Measurements from ENCODE around the gene EYA2.

GRCh38 chr20:47179267-47179666 is 284.6 kb downstream of the EYA2 start:
- TF ChIP-seq POLR2A (IDR thresholded peaks at IDR 0.05; ENCODE audit: low read depth, low read length) (no peak), EZH2 (IDR thresholded peaks at IDR 0.05; ENCODE audit: borderline replicate concordance, low read depth, low read length, severe bottlenecking) (no peak)
- TF ChIP-seq, protein P1, sequence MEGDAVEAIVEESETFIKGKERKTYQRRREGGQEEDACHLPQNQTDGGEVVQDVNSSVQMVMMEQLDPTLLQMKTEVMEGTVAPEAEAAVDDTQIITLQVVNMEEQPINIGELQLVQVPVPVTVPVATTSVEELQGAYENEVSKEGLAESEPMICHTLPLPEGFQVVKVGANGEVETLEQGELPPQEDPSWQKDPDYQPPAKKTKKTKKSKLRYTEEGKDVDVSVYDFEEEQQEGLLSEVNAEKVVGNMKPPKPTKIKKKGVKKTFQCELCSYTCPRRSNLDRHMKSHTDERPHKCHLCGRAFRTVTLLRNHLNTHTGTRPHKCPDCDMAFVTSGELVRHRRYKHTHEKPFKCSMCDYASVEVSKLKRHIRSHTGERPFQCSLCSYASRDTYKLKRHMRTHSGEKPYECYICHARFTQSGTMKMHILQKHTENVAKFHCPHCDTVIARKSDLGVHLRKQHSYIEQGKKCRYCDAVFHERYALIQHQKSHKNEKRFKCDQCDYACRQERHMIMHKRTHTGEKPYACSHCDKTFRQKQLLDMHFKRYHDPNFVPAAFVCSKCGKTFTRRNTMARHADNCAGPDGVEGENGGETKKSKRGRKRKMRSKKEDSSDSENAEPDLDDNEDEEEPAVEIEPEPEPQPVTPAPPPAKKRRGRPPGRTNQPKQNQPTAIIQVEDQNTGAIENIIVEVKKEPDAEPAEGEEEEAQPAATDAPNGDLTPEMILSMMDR (IDR thresholded peaks at IDR 0.05; ENCODE audit: extremely low read depth in 1 of 2, insufficient read depth in 1 of 2, low read depth in 1 of 2, low read length in 2 of 2) = no peak

Data from endothelial cell of umbilical vein (primary cell).